Loucy (cell line): ENCODE measurements around the gene KIF3B.

Experiments
- H2AFZ ChIP-seq: fragments of 200-600 bp; sonication (generic); 2 replicates; pipeline ENCODE4 v1.6.0; 2016; ENCODE audit warnings: antibody characterized with exemption, mild to moderate bottlenecking, low read length, moderate library complexity
- H3F3A ChIP-seq: fragments of 200-600 bp; 2 replicates; pipeline ENCODE4 v1.6.0; 2016; ENCODE audit warnings: antibody characterized with exemption, low read depth, mild to moderate bottlenecking
- H3K27me3 ChIP-seq: fragments of 200-600 bp; sonication (generic); 2 replicates; pipeline ENCODE4 v1.6.1; 2014; ENCODE audit warnings: low read length, mild to moderate bottlenecking; ENCODE audit not compliant: insufficient read depth, poor library complexity, severe bottlenecking
- H3K36me3 ChIP-seq: fragments of 200-600 bp; sonication (generic); 2 replicates; pipeline ENCODE4 v1.6.1; 2016; ENCODE audit warnings: low read length; ENCODE audit not compliant: insufficient read depth
- H3K4me1 ChIP-seq: fragments of 200-600 bp; sonication (generic); 2 replicates; pipeline ENCODE4 v1.5.1; 2014; ENCODE audit warnings: low read length, mild to moderate bottlenecking; ENCODE audit not compliant: insufficient read depth, poor library complexity, severe bottlenecking
- H3K4me2 ChIP-seq: fragments of 200-600 bp; sonication (generic); 2 replicates; pipeline ENCODE4 v1.6.0; 2014; ENCODE audit warnings: antibody characterized with exemption, low read length, low read depth, mild to moderate bottlenecking; ENCODE audit not compliant: poor library complexity, severe bottlenecking
- H3K4me3 ChIP-seq: fragments of 200-600 bp; sonication (generic); 2 replicates; pipeline ENCODE4 v1.5.1; 2014; ENCODE audit warnings: low read length, mild to moderate bottlenecking, mixed read lengths; ENCODE audit not compliant: poor library complexity, severe bottlenecking
- H3K79me2 ChIP-seq: fragments of 200-600 bp; sonication (generic); 2 replicates; pipeline ENCODE4 v1.6.1; 2014; ENCODE audit warnings: low read length; ENCODE audit not compliant: insufficient read depth
- H3K9ac ChIP-seq: fragments of 200-600 bp; sonication (generic); 2 replicates; pipeline ENCODE4 v1.6.0; 2014; ENCODE audit warnings: mild to moderate bottlenecking, low read depth, low read length, moderate library complexity; ENCODE audit not compliant: poor library complexity, severe bottlenecking
- H3K9me2 ChIP-seq: fragments of 200-600 bp; sonication (generic); replicated peaks from 2 replicates; pipeline ENCODE4 v1.6.1; 2016; ENCODE audit warnings: low read depth, low read length, mixed read lengths
- H3K9me3 ChIP-seq: fragments of 200-600 bp; sonication (generic); 2 replicates; pipeline ENCODE4 v1.6.1; 2014; ENCODE audit warnings: mild to moderate bottlenecking, antibody characterized with exemption, low read length, low read depth; ENCODE audit not compliant: insufficient read depth
- H4K20me1 ChIP-seq: fragments of 200-600 bp; sonication (generic); 2 replicates; pipeline ENCODE4 v1.6.0; 2014; ENCODE audit warnings: antibody characterized with exemption, low read length, mild to moderate bottlenecking; ENCODE audit not compliant: insufficient read depth, poor library complexity, severe bottlenecking
- EZH2phosphoT487 ChIP-seq: fragments of 200-600 bp; IDR thresholded peaks from 2 replicates; pipeline ENCODE4 v1.6.1; 2018; ENCODE audit warnings: antibody characterized with exemption, mild to moderate bottlenecking, moderate library complexity, borderline replicate concordance
- TF ChIP-seq, protein P1 (sequence below): fragments of 200-600 bp; sonication (generic); conservative IDR thresholded peaks from 2 replicates; pipeline ENCODE4 v1.5.1; 2014; ENCODE audit warnings: mild to moderate bottlenecking, antibody characterized with exemption, low read length

The KIF3B gene

DNA sequence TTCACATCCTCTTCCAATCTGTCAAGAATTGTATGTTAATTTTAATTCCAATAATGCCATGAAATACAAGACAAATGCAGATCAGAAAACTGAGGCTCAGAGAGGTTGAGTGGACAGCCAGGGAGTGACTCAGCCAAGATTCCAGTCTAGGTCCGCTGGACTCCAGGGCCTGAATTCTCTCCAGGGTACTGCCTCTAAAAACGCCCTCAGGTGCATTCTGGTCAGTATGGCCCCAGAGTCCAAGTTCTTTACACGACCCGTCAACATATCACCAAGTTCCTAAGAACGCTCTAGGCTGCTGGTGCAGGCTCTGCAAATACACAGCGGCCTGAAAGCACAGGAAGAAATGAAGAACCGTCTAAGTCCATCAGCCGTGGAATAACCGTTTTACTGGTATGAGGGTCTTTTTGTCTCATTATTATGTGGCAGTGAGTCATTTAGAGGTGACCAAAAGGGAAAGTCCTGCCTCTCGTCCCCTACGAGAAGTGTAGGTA is 80.0 kb downstream of the KIF3B start:
- peaks cover 19% of the 10 kb centered on the region for H3K4me1 ChIP-seq
- H3K4me3 ChIP-seq = peak overlapping the region; percentile 93
- H3K9ac ChIP-seq = peak overlapping the region; percentile 89
- H3K4me2 ChIP-seq = peak overlapping the region; percentile 76
- peaks cover 31% of the 10 kb centered on the region for H4K20me1 ChIP-seq
- peaks cover 47% of the 10 kb centered on the region for H3K79me2 ChIP-seq
- peak overlapping the region; percentile 95 for H2AFZ ChIP-seq
- H3K9me3 ChIP-seq = no peaks in the 10 kb centered on the region
- no peaks in the 10 kb centered on the region for H3K9me2 ChIP-seq
- H3K27me3 ChIP-seq = no peaks in the 10 kb centered on the region
- H3F3A ChIP-seq = no peaks in the 10 kb centered on the region
- no peaks in the 10 kb centered on the region for H3K36me3 ChIP-seq
- TF ChIP-seq, protein P1, sequence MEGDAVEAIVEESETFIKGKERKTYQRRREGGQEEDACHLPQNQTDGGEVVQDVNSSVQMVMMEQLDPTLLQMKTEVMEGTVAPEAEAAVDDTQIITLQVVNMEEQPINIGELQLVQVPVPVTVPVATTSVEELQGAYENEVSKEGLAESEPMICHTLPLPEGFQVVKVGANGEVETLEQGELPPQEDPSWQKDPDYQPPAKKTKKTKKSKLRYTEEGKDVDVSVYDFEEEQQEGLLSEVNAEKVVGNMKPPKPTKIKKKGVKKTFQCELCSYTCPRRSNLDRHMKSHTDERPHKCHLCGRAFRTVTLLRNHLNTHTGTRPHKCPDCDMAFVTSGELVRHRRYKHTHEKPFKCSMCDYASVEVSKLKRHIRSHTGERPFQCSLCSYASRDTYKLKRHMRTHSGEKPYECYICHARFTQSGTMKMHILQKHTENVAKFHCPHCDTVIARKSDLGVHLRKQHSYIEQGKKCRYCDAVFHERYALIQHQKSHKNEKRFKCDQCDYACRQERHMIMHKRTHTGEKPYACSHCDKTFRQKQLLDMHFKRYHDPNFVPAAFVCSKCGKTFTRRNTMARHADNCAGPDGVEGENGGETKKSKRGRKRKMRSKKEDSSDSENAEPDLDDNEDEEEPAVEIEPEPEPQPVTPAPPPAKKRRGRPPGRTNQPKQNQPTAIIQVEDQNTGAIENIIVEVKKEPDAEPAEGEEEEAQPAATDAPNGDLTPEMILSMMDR = no peak
- no peak for TF ChIP-seq EZH2phosphoT487

DNA sequence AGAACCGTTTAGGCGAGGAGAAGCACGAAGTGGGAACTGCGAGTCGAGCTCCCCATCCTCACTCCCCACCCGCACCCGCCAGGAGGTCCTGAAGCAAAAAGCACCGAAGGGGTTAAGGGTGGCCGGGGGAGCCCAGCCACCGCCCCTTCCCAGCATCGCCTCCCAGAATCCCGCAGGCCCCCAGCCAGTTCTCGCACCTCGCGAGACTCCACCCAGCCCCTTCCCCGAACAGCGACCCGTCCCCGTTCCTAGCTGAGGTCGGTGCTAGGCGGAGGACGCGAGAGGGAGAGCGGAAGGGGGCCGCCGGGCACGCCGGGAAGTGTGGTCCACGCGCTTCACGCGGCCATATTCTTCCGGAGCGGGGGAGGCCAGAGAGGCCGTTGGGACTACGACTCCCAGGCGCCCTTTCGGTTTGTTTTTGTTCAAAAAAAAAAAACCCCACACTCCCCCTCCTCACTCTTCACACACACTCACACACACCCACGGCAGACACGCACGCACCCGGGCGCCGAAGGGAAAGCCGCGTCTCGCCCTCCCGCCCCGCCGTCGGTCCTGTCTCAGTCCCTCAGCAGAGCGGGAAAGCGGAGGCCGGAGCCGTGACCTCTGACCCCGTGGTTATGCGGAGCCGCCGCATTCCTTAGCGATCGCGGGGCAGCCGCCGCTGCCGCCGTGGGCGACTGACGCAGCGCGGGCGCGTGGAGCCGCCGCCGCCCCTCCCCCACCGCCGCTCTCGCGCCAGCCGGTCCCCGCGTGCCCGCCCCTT is 80.6 kb downstream of the KIF3B start, which contains the start of gene ASXL1:
Gene ASXL1 (plus strand): TSS at position 463 of the 763 bp plus-strand sequence. CDS start 445 bp downstream, outside the sequence.
- H3K36me3 ChIP-seq = no peaks in the 10 kb centered on the region
- H3K4me1 ChIP-seq = peaks cover 24% of the 10 kb centered on the region
- H3K4me3 ChIP-seq = peak within 1 kb of the TSS; percentile 93
- peak within 1 kb of the TSS; percentile 95 for H2AFZ ChIP-seq
- peak within 1 kb of the TSS; percentile 87 for H3K4me2 ChIP-seq
- H3K79me2 ChIP-seq = peaks cover 53% of the 10 kb centered on the region
- H3K9me2 ChIP-seq = no peaks in the 10 kb centered on the region
- H3K9me3 ChIP-seq = no peaks in the 10 kb centered on the region
- H3K27me3 ChIP-seq = no peaks in the 10 kb centered on the region
- peak within 1 kb of the TSS; percentile 89 for H3K9ac ChIP-seq
- TF ChIP-seq EZH2phosphoT487 = no peak
- TF ChIP-seq, protein P1 = no peak
- peaks cover 37% of the 10 kb centered on the region for H4K20me1 ChIP-seq
- no peaks in the 10 kb centered on the region for H3F3A ChIP-seq

DNA sequence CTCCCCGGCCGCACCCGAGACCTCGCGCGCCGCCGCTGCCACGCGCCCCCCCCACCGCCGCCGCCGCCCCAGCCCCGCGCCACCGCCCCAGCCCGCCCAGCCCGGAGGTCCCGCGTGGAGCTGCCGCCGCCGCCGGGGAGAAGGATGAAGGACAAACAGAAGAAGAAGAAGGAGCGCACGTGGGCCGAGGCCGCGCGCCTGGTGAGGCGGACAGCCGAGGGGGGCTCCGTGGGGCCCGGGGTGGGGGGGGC is 81.1 kb downstream of the KIF3B start:
- H3K4me3 ChIP-seq = peak overlapping the region; percentile 93
- no peaks in the 10 kb centered on the region for H3K27me3 ChIP-seq
- H3K9me3 ChIP-seq = no peaks in the 10 kb centered on the region
- no peak overlapping the region for H2AFZ ChIP-seq
- no peaks in the 10 kb centered on the region for H3K36me3 ChIP-seq
- peaks cover 29% of the 10 kb centered on the region for H3K4me1 ChIP-seq
- no peak for TF ChIP-seq EZH2phosphoT487
- TF ChIP-seq, protein P1 = no peak
- no peaks in the 10 kb centered on the region for H3K9me2 ChIP-seq
- H3K79me2 ChIP-seq = peaks cover 58% of the 10 kb centered on the region
- H4K20me1 ChIP-seq = peaks cover 42% of the 10 kb centered on the region
- no peak overlapping the region for H3K4me2 ChIP-seq
- peak overlapping the region; percentile 89 for H3K9ac ChIP-seq
- H3F3A ChIP-seq = no peaks in the 10 kb centered on the region
